C4-2B (cell line): ENCODE results near the gene CHCHD6.

Experiments
- ZFX ChIP-seq: fragments of 450-650 bp; IDR thresholded peaks from 2 replicates; pipeline ENCODE4 v1.6.1; 2017
- TF ChIP-seq, protein P1 (sequence below): fragments of 450-650 bp; conservative IDR thresholded peaks from 2 replicates; pipeline ENCODE4 v1.5.1; 2017; ENCODE audit warnings: mild to moderate bottlenecking

GRCh38 chr3:126918355-126918821, 214.3 kb downstream of the CHCHD6 start:
- TF ChIP-seq, protein P1, sequence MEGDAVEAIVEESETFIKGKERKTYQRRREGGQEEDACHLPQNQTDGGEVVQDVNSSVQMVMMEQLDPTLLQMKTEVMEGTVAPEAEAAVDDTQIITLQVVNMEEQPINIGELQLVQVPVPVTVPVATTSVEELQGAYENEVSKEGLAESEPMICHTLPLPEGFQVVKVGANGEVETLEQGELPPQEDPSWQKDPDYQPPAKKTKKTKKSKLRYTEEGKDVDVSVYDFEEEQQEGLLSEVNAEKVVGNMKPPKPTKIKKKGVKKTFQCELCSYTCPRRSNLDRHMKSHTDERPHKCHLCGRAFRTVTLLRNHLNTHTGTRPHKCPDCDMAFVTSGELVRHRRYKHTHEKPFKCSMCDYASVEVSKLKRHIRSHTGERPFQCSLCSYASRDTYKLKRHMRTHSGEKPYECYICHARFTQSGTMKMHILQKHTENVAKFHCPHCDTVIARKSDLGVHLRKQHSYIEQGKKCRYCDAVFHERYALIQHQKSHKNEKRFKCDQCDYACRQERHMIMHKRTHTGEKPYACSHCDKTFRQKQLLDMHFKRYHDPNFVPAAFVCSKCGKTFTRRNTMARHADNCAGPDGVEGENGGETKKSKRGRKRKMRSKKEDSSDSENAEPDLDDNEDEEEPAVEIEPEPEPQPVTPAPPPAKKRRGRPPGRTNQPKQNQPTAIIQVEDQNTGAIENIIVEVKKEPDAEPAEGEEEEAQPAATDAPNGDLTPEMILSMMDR, result no peak
- TF ChIP-seq ZFX, result no peak
